Hippocampal formation (tissue), 2 donors: ENCODE measurements around the gene HGFAC.

Experiments used
- DNase-seq, 2 donors: peaks; one replicate each; lab custom pipeline; 2025; lab: John Stamatoyannopoulos, UW

Gene HGFAC

DNA sequence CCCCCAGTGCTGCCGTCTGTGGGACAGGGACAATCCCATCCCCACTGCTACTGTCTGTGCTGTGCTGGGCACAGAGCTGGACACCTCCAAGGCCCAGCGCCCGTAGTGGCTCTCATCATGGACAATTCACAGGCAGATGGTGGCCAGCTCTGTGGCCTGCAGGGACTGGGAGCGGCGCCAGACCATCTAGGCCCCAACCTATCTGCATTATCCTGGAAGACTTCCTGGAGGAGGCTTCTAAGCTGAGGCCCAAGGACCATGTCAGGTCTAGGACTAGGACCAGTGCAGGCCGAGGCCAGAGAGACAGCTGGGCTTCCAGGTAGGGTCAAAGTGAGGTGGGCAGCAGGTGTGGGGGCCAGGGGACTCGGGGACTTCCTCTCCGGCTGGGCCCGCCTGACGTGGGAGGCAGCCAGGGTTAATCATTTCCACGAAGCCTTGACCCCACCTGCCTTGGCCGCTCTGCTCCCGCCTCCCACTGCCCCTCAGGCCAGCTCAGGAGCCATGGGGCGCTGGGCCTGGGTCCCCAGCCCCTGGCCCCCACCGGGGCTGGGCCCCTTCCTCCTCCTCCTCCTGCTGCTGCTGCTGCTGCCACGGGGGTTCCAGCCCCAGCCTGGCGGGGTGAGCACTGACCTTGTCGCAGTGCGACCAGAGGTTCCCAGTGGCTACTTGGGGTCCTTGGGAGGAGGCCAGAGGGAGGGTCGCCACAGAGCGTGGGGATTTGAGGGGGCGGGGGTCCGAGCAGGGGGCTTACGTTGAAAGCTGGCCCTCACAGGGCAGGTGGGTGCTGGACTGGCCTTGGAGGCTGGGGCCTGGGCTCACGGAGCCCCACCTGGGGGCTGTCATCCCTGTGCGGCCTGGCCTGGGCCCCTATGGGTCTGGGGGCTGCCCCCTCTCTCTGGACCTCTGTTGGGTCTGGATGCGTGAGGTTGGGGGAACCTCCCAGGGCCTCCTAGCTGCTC is at the start of gene HGFAC:
Gene HGFAC (plus strand): TSS at position 468 of the 959 bp plus-strand sequence. CDS start 34 bp downstream, at position 502.
- no peak for DNase-seq

DNA sequence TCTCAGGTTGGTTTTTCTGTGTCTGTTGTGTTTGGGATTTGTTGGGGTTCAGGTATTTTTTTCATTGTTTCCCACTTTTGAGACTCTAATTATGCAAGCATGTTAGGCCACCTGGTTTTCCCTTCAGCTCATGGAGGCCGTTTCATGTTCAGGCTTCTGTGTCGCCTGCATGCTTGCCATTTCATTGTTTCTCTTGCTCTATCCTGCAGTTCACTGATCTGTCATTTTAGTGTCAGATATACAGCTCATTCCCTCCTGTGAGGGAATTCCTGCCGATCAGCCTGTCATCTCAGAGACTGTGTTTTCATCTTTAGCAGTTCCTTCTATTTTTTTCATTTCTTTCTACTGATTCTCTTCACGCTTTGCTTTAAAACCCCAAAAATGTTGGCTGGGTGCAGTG is 49.4 kb upstream of the HGFAC start:
- DNase-seq = no peak

DNA sequence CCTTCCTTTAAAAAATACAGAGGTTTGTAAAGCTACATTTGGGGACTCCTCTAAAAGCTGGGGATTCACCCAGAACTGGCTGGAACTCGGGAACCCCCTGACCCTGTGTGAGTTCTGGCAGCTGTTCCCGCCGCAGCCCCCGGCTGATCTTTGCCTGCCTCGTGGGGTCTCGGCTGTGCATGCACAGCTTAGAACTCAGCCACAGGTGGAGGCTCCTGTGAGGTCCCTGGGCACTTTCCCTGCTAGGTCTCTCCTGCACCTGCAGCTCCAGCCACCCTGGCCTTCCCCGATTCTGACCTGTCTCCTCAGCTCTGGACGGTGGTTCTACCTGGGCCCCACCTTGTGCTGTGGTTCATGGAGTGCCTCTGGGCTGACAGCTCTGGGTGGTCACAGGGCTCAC is 48.6 kb upstream of the HGFAC start:
- DNase-seq = no peak

DNA sequence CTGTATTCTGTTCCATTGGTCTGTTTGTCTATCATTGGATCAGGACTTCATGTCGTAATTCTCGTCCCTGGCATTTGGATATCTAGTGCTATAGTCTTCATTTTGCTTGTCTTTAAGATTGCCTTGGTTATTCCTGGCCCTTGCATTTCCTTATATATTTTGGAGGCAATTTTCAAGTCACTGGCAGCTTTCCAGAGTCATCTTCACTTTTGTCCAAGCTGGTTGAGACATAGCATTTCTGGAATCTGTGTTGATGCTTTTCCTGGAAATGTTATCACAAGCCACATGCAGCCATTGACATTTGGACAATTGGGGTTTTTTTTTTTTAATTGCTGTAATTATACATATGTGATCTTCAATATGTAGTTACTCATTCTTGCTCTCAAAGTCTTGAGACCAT is 45.2 kb upstream of the HGFAC start:
- DNase-seq = no peak

DNA sequence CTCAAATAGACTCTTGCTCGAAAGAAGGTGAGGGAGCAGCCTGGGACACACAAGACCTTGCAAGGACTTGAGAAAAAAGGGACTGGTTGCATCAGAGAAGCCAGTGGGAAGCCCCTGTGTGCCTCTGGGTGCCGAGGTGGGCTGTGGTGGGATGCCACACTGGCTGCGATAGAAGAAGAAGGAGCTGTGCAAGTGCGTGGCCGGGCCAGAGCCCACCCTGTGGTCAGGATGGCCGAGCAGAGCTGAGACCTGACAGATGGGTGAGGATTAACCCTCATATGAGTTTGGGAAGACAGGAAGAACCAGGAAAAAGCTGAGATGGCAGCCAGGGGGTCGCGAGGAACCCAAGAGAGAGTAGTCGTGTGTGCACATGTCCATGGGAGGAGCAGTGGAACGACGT is 44.6 kb upstream of the HGFAC start:
- DNase-seq = no peak

DNA sequence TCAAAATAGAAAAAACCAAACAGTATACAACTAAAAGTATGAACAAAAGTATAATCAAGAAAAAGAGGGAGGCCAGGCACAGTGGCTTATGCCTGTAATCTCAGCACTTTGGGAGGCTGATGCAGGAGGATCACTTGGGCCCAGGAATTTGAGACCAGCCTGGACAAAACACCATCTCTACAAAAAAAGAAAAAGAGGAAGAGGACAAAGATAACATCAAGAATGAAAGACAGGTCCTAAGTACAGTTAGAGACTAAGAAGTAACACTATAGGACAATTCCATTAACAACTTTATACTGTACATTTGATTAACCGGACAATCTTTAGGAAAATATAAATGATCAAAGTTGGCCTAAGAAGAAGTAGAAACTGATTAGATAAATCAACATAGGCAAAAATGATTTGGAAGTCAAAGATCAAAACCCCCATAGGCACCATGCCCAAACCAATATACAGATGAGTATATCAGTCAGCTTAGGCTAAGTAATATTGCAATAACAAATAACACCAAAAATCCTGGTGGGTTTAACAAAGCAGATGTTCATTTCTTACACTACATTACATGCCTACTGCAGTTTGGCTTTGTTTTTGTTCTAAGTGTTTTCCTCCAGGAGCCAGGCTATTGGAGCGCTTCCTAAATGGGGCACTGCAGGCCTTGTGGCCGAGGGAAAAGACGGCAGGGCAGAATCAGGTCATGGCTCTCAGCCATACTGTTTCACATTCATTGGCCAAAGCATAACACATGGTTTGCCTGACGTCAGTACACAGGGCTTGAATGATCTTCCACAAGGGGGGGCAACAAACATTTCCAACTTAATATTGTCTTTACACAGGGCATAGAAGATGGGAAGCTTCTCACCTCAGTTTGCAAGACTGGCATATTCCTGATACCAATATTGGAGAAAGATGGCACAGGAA is 42.2 kb upstream of the HGFAC start:
- DNase-seq = no peak

DNA sequence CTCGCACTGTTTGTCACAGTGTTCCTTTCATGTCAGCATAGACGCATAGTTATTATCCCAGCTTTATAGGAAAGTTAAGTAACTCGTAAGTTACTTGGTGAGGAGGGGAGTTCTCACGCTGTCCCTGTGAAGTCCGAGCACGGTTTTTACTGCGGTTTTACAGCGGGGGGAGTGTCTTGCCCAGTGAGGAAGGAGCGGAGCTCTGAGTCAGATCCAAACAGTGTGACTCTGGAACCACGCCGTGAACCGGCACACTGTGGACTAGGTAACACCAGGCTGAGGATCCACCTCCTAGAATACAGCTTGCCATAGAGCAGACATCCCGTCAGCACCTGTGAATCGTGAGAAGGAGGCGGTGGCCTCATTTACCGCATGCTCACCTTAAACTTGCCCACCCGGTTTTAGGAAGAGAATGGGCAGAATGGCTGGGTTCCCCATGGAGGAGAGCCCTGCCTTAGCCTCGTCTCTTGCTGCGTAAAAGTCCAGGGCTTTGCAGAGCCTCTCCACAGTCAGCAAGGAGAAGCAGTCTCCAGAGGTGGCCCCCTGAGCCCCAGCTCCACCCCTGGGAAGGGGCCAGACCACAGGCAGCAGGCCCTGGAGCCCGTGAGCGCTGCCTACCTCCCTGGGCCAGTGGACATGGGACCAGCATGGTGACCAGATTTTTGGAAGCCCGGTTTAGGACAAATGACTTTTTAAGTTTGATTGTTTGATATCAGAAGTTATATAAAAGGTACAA is 40.2 kb upstream of the HGFAC start:
- no peak for DNase-seq

DNA sequence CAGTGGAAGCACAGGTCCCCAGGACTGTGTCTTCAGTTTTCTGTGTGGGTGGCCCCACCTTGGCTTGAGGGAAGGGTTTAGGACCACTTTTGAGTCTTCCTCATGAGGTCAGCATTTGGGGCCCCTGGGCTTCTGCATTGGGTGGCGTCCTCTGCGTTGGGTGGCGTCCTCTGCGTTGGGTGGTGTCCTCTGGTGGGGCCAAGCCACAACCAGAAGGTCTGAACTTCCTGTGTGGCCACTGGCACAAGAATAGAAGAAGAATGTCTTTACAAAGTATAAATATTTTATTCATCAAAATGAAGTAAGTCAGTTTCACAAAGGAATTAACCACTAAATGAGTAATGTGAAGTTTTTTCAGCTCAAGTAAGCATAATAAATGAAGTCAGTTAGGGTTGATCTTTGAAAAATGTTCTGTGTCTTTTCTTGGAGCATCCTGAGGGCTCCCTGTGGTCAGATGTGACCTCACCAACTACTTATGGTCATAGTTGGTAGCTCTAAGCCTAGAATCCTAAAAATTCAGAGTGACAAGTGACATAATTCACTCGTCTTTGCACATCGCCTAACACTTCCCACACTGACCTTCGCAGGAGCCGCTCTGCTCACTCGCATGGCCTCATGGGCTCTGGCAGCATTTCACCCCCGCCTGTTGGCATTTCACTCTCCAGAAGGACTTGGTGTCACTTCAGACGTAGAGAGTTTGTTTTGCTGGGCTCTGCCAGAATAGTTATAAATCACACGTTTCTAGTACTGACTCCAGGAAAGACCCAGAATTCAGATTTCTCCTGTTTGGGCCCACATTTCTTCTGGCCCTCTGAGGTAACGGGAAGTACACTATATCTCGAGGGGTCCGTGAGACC is 39.0 kb upstream of the HGFAC start:
- DNase-seq = no peak

DNA sequence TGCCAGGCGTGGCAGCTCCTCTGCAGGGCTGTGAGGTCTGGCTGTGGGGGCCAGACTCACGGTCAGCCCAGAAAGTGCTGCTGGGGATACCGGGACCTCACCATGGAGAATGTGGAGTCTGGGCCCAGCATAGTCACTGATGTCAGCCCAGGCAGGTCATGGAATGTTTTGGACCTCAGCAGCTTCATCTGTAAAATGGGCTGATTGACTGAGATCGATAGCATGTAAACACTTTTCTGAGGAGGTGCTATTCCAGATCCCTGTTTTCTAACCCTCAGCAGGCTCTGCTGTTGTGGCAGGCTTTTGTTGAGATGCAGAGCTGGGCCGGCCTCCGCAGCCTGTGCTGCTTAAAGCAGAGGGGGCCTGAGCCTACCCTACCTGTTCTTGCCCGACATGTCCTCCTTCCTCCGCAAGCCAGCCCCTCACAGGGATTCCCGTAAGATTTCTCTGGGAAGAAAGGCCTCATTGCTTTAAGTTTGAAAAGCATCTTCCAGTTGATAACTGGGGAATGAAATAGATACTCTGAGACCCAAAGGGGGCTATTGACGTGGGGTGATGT is 38.3 kb upstream of the HGFAC start:
- DNase-seq = no peak

DNA sequence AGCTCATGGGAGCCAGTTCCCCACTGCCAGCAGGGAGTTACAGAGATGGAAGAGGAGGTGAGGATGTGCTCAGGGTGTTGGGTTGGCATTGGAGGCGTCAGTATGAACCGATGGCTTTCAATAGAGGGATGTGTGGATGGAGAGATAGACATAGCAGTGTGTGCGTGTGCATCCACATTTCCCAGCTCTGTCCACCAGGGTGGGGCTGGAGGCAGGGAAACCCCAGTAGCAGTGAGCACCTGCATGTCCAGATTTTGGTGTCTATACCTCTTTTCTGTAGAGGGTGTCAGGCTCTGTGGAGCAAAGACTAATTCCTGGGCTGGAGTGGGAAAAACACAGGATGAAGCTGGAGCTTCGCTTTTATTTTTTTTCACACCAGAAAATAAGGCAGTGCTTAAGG is 37.2 kb upstream of the HGFAC start:
- no peak for DNase-seq

DNA sequence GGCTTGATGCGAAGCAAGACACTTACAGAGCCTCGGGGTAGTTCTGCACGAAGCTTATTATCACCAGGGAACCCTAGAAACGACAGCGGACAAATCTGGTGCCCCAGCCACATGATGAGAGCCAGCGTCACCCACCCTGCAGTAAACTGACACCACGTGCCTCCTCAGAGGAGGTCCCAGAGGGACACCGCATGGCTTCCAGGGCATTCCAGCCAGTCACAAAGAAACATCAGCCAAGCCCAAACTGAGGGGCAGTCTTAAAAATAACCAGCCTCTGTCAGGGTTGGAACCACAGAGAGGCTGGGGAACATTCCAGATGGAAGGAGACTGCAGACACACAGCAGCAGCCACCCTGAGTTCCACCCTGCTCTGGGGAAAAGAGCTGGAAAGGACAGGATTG is 36.6 kb upstream of the HGFAC start:
- no peak for DNase-seq

DNA sequence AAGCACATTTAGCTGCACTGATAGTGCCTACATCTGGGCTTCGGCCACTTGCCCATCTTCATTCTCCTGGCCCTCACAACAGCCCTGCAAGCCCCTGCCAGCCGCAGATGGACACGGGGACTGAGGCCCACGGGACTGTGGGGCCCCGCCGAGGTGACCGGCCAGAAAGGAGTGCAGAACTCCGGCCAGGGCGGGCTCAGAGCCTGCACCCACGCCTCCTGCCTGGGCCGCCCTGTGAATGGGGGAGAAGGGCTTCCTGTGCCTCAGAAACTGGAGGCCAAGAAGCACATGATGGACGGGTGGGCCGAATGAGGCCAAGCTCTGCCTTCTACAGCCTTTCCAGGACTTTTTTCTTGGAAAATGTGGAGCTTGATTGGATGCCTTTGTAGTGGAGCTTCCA is 35.7 kb upstream of the HGFAC start:
- DNase-seq = no peak

DNA sequence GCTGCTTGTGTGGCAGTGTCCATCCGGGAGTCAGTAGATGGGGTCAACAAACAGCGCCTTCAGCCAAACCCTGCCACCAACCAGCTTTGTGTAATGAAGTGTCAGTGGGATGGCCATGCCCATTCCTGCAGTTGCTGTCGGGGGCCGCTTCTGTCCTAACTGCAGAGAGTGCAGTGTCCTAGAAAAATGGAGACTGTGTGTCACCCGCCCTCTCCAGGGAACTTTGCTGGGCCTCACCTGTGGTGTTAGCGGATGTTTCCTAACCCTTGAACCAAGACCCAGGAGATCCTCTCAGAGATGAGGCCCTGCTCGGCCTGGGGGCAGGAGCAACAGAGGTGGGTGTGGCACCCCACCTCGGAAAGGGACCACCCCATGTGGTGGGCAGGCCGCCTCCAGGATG is 35.3 kb upstream of the HGFAC start:
- no peak for DNase-seq

DNA sequence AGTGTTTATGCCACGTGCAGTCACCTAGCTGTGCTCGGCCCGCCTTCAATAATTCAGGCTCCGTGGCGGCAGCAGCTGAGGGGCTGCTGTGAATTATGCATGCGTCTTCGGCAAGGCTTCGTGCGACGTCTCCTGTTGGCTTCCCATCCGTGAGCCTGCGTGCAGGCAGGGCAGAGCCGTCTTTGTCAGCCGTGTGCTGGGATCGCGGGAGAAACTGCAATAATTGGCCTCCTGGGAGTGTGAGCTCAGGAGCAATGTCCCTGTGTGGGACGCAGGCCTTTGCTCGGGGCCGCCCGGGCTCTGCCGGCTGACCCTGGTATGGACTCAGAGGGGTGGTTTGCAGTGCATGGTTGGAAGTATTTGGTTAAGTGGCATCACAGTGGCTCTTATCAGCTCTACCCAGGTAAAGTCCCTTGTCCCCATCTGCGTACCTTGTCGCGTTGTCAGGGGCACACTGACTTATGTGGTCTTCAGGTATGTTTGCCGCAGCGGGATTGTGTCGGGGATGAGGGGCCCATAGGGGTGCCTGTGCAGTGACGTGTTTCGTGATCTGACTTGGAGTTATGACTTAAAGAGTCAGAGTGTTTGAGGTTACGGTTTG is 34.5 kb upstream of the HGFAC start:
- no peak for DNase-seq

DNA sequence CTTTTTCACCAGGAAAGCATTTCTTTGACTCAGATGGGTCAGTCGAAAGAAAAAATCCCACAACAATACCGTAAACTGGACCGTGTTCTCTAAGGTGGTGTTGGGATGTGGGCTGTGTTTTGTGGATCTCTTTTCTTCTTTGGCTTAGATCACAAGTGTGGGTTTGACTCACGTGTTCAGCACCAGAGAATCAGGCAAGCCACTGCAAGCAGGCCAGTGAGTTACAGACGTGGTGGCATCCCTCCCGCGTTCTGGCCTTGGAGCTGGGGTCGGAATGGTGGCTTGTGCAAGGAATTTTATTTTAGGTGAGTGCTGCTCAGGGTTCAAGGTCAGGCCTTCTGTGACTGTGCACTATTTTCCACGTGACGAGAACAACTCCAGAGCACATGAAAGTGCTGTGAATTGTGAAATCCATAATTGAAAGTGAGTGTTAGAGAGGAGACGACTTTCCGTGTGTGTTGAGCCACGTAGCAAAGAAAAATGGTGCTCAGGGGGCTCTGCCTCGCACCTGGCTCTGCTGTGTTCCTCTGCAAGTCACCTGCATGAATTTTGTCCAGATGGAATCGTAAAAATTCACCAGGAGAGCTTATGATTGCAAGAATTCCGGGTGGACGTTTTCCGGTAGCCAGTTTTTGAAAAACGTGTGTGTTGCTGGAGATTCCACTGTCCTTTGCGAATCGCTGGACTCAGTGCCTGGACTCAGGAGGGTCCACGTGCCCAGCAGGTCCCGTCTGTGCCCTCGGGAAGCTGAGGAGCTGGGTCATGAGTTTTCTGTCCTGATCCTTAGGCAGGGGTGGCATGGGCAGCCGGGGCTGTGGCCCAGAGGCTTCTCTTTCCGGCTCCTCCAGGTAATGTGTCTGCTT is 33.6 kb upstream of the HGFAC start:
- no peak for DNase-seq

DNA sequence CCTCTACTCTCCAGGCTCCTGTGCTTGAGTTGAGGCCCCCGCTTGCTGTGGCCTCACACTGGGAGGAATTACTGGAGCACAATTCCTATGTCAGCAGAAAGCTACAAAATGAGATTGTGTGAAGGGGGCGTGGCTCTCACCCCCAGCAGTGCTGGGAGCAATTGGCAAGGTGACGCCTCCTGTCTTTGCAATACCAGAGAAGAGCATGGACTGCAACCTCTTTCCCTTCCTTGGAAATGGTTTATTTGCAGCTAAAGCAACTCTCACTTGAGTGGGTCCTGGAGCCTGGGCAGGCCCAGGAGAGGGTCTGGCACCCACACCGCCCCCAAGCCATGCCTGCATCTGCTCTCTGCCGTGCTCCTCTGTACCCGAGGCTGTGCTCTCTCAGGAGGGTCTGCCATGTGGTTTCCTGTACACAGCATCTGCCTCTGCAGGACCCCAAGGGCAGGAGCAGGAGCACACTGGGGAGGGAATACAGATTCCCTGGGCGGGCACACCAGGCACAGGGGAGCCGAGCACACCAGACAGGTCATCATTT is 32.9 kb upstream of the HGFAC start:
- DNase-seq = no peak

DNA sequence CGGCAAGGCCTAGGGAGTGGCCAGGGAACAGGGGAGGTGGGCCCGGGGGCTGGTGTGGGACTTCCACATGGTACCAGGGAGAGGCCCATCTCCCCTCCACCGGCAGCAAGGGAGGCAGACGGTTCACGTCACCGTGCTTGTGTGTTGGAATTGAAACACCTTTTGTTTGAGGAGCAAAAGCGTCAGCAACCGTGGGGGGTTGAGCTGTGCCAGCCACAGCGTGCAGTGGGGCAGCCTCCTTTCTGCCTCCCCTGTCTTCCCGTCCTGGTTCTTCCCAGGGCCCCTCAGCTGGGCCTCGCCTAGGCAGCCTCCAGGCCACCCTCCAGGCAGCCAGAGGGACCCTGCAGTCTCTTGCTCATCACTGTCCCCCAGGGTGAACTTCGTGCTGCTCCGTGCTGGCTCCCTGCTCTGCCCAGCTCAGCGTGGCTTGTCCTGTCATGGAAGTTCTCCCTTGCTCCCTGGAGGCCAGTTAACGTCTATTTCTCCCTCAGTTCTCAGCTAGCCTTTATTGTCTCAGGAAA is 32.1 kb upstream of the HGFAC start:
- no peak for DNase-seq

DNA sequence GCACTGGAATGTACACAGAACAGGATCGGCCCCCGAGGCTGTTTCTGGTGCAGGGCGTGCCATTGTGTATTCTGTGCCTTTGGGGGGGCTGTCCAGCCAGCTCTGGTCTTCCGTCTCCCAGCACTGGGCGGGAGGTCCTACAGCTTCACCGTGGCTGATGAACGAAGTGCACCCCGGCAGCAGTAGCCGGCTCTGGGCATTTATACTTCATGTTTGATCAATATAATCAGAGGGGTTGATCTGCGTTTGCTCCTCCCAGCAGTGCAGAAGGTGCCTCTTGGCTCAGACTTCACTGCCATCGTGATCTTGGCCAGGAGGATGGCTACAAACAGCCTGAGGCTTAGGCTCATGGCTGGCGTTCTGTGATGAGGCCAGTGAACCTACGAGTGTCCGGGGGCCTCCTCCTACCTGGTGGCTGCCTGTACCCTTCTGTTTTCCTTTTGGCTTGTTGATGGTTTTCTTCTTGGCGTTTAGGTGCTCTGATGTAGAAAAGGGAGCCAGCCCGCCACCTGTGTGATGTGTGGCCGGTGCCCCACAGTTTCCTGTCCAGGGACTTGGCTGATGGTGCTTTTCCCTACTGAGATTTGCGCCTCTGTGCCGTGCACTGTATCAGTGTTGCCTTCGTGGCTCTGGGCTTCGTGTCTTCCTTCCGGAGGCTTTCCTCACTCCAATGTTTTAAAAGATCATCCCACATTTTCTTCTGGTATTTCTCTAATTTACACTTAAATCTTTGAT is 31.2 kb upstream of the HGFAC start:
- no peak for DNase-seq
